22Rv1 (cell line): ENCODE results near the gene PAPPA2.

Experiments used
- H3K27ac ChIP-seq: fragments of 450-650 bp; 2 replicates; pipeline ENCODE4 v1.5.1; 2017
- ZFX ChIP-seq: fragments of 450-650 bp; IDR thresholded peaks from 2 replicates; pipeline ENCODE4 v1.6.1; 2017; ENCODE audit warnings: antibody characterized with exemption, borderline replicate concordance
- TF ChIP-seq, protein P1 (sequence below): fragments of 450-650 bp; IDR thresholded peaks from 2 replicates; pipeline ENCODE4 v1.5.1; 2017; ENCODE audit warnings: mild to moderate bottlenecking

Gene PAPPA2

DNA sequence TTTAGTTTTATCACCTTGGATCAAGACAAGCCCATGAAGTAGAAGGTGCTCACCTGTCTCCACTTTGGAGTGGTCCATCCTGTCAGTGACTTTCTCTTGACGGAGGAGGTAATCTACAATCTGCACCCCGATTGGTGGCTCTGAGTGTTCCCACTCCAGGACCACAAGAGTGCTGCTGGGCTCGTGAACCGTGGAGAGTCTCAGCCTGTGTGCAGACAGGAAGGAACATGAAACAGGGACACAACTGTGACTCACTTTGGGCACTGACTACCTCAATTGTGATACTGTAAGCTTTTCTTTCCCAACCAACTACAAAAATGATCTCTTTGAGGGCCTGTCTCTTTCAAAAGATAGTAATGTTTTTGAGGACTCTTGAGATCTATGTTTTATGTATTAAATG lies 421.3 kb downstream of the PAPPA2 start:
- TF ChIP-seq ZFX = no peak
- TF ChIP-seq, protein P1, sequence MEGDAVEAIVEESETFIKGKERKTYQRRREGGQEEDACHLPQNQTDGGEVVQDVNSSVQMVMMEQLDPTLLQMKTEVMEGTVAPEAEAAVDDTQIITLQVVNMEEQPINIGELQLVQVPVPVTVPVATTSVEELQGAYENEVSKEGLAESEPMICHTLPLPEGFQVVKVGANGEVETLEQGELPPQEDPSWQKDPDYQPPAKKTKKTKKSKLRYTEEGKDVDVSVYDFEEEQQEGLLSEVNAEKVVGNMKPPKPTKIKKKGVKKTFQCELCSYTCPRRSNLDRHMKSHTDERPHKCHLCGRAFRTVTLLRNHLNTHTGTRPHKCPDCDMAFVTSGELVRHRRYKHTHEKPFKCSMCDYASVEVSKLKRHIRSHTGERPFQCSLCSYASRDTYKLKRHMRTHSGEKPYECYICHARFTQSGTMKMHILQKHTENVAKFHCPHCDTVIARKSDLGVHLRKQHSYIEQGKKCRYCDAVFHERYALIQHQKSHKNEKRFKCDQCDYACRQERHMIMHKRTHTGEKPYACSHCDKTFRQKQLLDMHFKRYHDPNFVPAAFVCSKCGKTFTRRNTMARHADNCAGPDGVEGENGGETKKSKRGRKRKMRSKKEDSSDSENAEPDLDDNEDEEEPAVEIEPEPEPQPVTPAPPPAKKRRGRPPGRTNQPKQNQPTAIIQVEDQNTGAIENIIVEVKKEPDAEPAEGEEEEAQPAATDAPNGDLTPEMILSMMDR = no peak
- H3K27ac ChIP-seq = no peak overlapping the region

DNA sequence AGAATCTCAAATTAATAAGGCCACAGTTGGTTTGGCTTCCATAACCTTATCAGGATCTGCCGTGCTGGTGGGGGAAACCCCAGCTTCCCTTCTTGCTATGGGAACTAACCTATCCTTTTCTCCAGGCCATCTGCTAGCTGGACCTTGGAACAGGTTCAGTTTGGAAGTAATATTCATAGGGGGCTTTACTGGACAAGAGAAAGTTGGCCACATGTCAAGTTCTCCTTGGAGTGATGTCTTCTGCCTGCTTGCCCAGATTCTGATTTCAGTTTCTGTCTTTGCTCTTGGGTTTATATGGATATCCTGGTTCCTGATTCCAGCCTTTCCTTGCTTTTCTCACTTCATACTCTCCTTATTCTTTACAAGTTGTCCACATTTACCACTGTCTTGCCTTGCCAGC lies 421.9 kb downstream of the PAPPA2 start:
- no peak overlapping the region for H3K27ac ChIP-seq
- TF ChIP-seq ZFX = no peak

DNA sequence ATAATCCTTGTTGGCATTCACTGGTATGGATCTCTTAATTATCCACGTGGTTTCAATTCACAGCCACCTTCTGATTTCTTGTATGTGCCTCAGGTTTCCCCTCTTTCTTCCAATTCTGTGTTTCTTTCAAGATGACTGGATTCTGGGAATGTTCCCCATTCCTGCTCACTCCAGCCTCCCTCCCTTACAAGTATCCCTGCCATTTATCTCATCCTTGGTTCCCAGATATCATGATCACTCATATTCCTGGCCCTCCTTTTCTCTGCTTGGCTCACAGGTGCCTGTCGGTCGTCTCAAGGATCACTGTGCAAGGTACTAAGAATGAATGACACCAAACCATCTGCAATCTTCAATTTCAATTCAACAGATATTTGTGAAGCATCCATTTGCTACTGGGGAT lies 422.4 kb downstream of the PAPPA2 start:
- H3K27ac ChIP-seq = no peak overlapping the region
- TF ChIP-seq, protein P1 = no peak
- TF ChIP-seq ZFX = no peak

GRCh38 chr1:176885751-176886150 lies 422.8 kb downstream of the PAPPA2 start:
- TF ChIP-seq ZFX = no peak
- TF ChIP-seq, protein P1 = no peak

GRCh38 chr1:176888471-176889032 lies 425.6 kb downstream of the PAPPA2 start:
- TF ChIP-seq, protein P1 = no peak
- no peak for TF ChIP-seq ZFX
- H3K27ac ChIP-seq = no peak overlapping the region

More at GRCh38 chr1:176885751-176886150, 422.8 kb downstream of the PAPPA2 start:
- H3K27ac ChIP-seq = no peak overlapping the region

- no peak overlapping the region for H3K27ac ChIP-seq
- TF ChIP-seq, protein P1 = no peak
- no peak for TF ChIP-seq ZFX
Observed at GRCh38 chr1:176893625-176894352, 430.8 kb downstream of the PAPPA2 start.

GRCh38 chr1:176894450-176894849 lies 431.5 kb downstream of the PAPPA2 start:
- H3K27ac ChIP-seq = no peak overlapping the region
- no peak for TF ChIP-seq ZFX
- TF ChIP-seq, protein P1 = no peak
